ENCODE measurements around the gene APOL4. TPM values are rescaled to one million over a fixed set of nuclear protein-coding genes. Genes with fewer than 3 reads are reported as not detected.

APOL4 gene
- total and polyA plus RNA-seq, 2 donors (not counting 1 experiment from before 2014, with no cell fraction given) = 0.03 TPM; not detected in 1

- peaks cover 0 to 66% of the 10 kb centered on the region in 2 experiments for H3K36me3 ChIP-seq (replicated peaks in 1 of 2; ENCODE audit: control extremely low read depth in 1 of 2, control insufficient read depth in 1 of 2, extremely low read depth in 1 of 2, insufficient read depth in 2 of 2, low read length in 1 of 2)
These were observed 54.3 kb downstream of the APOL4 start for GRCh38 chr22:36147196-36147791.

More at GRCh38 chr22:36147196-36147791, 54.3 kb downstream of the APOL4 start:
- Histone ChIP-seq H4K20me1 (ENCODE audit: control insufficient read depth, insufficient read depth, low read length, poor library complexity, severe bottlenecking) (peaks cover 10% of the 10 kb centered on the region), H3K4me3 (ENCODE audit: control extremely low read depth in 1 of 5, extremely low read depth in 1 of 5, insufficient read depth in 1 of 5, low read depth in 2 of 5, low read length in 4 of 5) (no peak overlapping the region), H3K9me3 (ENCODE audit: control extremely low read depth in 1 of 3, control insufficient read depth in 2 of 3, insufficient read depth in 1 of 3, low read length in 2 of 3) (no peaks in the 10 kb centered on the region), H2AFZ (ENCODE audit: insufficient read depth, low read depth, low read length, poor library complexity, severe bottlenecking) (no peak overlapping the region), H3K79me2 (ENCODE audit: control insufficient read depth, insufficient read depth, low read length) (peaks cover 17% of the 10 kb centered on the region), H3K9ac (ENCODE audit: low read length) (no peak overlapping the region), H3K4me2 (replicated peaks; ENCODE audit: low read depth, low read length, poor library complexity, severe bottlenecking) (no peak overlapping the region), H3K27me3 (replicated peaks in 1 of 4; ENCODE audit: control extremely low read depth in 1 of 4, control insufficient read depth in 3 of 4, insufficient read depth in 4 of 4, low read length in 3 of 4) (no peaks in the 10 kb centered on the region), H3K27ac (ENCODE audit: low read length in 2 of 2) (peak overlapping the region; percentile 27 to 33), H3K4me1 (ENCODE audit: control insufficient read depth in 2 of 2, insufficient read depth in 2 of 2, low read length in 2 of 2) (no peaks in the 10 kb centered on the region)
- peaks cover 8% of the 10 kb centered on the region for H3K4me1 Mint-ChIP-seq
- POLR2A ChIA-PET = no interaction called here
- H3K27ac Mint-ChIP-seq = peak overlapping the region; percentile 61
- H3K4me3 Mint-ChIP-seq = no peak overlapping the region
- CTCF ChIA-PET = interaction anchor here (1.1 to 9.7 kb wide), 2 partner anchors 16 to 33 kb away, joined by 3 to 174 read pairs; no protein-coding TSS in a partner anchor
- ATAC-seq (ENCODE audit: low read depth) (no peak), DNase-seq (no peak)
- WGBS (ENCODE audit: insufficient coverage) = 83% methylated on average over 3 of the region's 8 CpGs
- TF ChIP-seq EZH2 (IDR thresholded peaks at IDR 0.05; ENCODE audit: borderline replicate concordance, insufficient read depth, low read depth, low read length, poor library complexity, severe bottlenecking) (no peak), CTCF (IDR thresholded peaks at IDR 0.05) (no peak)
- peaks cover 5% of the 10 kb centered on the region for H3K9me3 Mint-ChIP-seq (ENCODE audit: insufficient read depth)
- intact Hi-C loops (cut with micrococcal nuclease) = loop anchor here (5.0 kb wide), 1 partner anchor 75 kb away; no protein-coding TSS in a partner anchor
- H3K27me3 Mint-ChIP-seq = no peaks in the 10 kb centered on the region
